CD4-positive, alpha-beta T cell (primary cell): Measurements from ENCODE around the gene NPS. TPM values are rescaled to one million over a fixed set of nuclear protein-coding genes. Genes with fewer than 3 reads are reported as not detected.

ENCODE experiments used
- ATAC-seq: fragments of 200-7000 bp; cut with Tn5 transposase; one replicate; pipeline ENCODE4 v1.10.0; 2022; ENCODE audit warnings: mild to moderate bottlenecking; ENCODE audit not compliant: poor library complexity
- CTCF ChIA-PET: fragments of 350-600 bp; sonication (Branson Sonifier 250); formaldehyde crosslinking; loops from one replicate; lab custom pipeline; 2021; ENCODE audit warnings: antibody characterized with exemption, inconsistent platforms; lab: Charles Lee
- POLR2A ChIA-PET: fragments of 350-600 bp; sonication (Branson Sonifier 250); formaldehyde crosslinking; loops from one replicate; lab custom pipeline; 2021; ENCODE audit warnings: antibody characterized with exemption, inconsistent platforms; lab: Charles Lee
- DNase-seq, 14 experiments: peaks; one replicate each; pipeline ENCODE4 v3.0.0-alpha.2; 2013 to 2020; ENCODE audit warnings: mixed read lengths in 2 of 14
- H3K27ac ChIP-seq, 2 donors: one replicate each; pipeline versions ENCODE4 v1.5.1 to v1.7.0; 2013; ENCODE audit warnings: low read length in 2 of 2, low read depth in 1 of 2, mild to moderate bottlenecking in 1 of 2
- H3K27me3 ChIP-seq, 2 experiments: 1 replicate in 1 of 2; 2 replicates in 1 of 2; pipeline versions ENCODE4 v1.6.1 to v1.7.0; 2013; ENCODE audit warnings: low read length in 2 of 2, control low read depth in 1 of 2, mild to moderate bottlenecking in 1 of 2, moderate library complexity in 1 of 2; ENCODE audit not compliant: insufficient read depth in 2 of 2, control insufficient read depth in 1 of 2
- H3K36me3 ChIP-seq: one replicate; pipeline ENCODE4 v1.6.1; 2013; ENCODE audit warnings: low read length, control low read depth; ENCODE audit not compliant: insufficient read depth
- H3K4me1 ChIP-seq: one replicate; pipeline ENCODE4 v1.6.1; 2013; ENCODE audit warnings: low read length, control low read depth; ENCODE audit not compliant: insufficient read depth
- H3K4me3 ChIP-seq: one replicate; pipeline ENCODE4 v1.5.1; 2013; ENCODE audit warnings: mild to moderate bottlenecking, low read length, moderate library complexity
- H3K9me3 ChIP-seq, 2 experiments: 1 replicate in 1 of 2; 2 replicates in 1 of 2; pipeline versions ENCODE4 v1.6.1 to v1.7.0; 2013; ENCODE audit warnings: low read length in 2 of 2, mild to moderate bottlenecking in 2 of 2, control low read depth in 1 of 2, moderate library complexity in 1 of 2; ENCODE audit not compliant: control insufficient read depth in 1 of 2, insufficient read depth in 1 of 2
- H3K27ac Mint-ChIP-seq: one replicate; pipeline ENCODE4 v1.8.0; 2020; ENCODE audit warnings: mixed read lengths
- H3K27me3 Mint-ChIP-seq: one replicate; pipeline ENCODE4 v1.8.0; 2021; ENCODE audit warnings: mixed read lengths
- H3K36me3 Mint-ChIP-seq: one replicate; pipeline ENCODE4 v1.8.0; 2021; ENCODE audit warnings: low read depth, mixed read lengths
- H3K4me1 Mint-ChIP-seq: one replicate; pipeline ENCODE4 v1.8.0; 2021; ENCODE audit warnings: low read depth, mixed read lengths
- H3K4me3 Mint-ChIP-seq: one replicate; pipeline ENCODE4 v1.8.0; 2020; ENCODE audit warnings: mild to moderate bottlenecking, mixed read lengths
- H3K9me3 Mint-ChIP-seq: one replicate; pipeline ENCODE4 v1.8.0; 2020; ENCODE audit warnings: mixed read lengths
- CTCF ChIP-seq: fragments of 200-600 bp; IDR thresholded peaks from one replicate; pipeline ENCODE4 v1.8.0; 2022; ENCODE audit warnings: antibody characterized with exemption, mild to moderate bottlenecking
- intact Hi-C, 2 experiments: fragments of 100-400 bp; cut with DNase I in 1 of 2; cut with micrococcal nuclease in 1 of 2; formaldehyde crosslinking; loops; one replicate each; pipeline versions ENCODE4 v1.15.1 to v1.9.0; 2023 to 2025; cut with DNase I, micrococcal nuclease
- total RNA-seq, 174 experiments: library from RNA in 2 of 174; stranded (reverse) in 2 of 174; gene quantifications; one replicate each; pipeline ENCODE4 v1.2.3 and lab custom pipeline; 2021 to 2026

Gene NPS
- total RNA-seq, 2 experiments from 2014 or later = not detected

DNA sequence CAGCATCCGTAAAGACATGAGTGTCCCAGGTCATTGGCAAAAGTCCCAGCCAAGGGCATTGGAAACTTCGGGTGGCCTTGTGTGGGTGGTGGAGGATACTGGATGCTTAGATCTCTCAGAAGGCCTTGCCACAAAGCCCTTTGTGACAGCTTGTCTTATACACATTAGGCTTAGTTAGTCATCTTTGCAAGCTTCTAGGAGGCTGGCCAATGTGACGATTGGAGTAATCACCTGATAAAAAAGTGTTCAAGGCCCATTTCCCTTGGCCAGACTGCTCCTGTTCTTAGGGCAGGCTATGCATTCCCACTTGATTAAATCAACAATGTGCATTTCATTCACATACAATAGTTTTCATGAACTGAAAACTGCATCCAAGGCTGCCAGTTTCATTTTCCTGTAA is 26.9 kb downstream of the NPS start:
- Mint-ChIP-seq H3K4me3 (no peak overlapping the region), H3K27ac (no peak overlapping the region), H3K9me3 (peaks cover 9% of the 10 kb centered on the region), H3K4me1 (no peaks in the 10 kb centered on the region), H3K36me3 (no peaks in the 10 kb centered on the region), H3K27me3 (peaks cover 11% of the 10 kb centered on the region)
- intact Hi-C loops = loop anchor here in 1 of 2 experiments (5.0 kb wide), 1 partner anchor 334 kb away; no protein-coding TSS in a partner anchor
- H3K9me3 ChIP-seq = peaks cover 5 to 7% of the 10 kb centered on the region in 2 experiments
- ChIA-PET CTCF (no interaction called here), POLR2A (no interaction called here)
- H3K4me3 ChIP-seq = no peak overlapping the region
- H3K36me3 ChIP-seq = no peaks in the 10 kb centered on the region
- H3K27ac ChIP-seq = no peak overlapping the region
- no peaks in the 10 kb centered on the region for H3K4me1 ChIP-seq
- ATAC-seq = no peak
- no peak for TF ChIP-seq CTCF
- DNase-seq = no peak
- H3K27me3 ChIP-seq = no peaks in the 10 kb centered on the region

DNA sequence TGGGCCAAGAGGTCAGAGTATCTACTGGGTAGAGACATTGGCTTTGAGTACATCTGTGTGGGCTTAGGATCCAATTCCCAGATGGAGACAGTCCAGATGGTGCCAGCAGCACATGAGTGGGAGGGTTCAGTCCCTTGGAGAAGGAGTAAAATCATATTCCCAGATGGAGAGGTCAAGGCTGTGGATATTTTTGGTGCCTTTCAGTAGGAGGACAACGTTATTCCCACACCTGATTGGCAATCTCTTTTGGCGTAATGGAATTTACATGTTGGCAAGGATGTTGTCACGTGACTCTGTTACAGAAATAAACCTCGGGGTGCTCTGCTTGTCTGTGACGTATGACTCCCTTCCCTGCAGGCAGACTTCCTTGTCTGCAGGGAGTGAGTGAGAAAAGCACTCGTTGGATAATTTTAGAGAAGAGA is 27.6 kb downstream of the NPS start:
- H3K36me3 Mint-ChIP-seq = no peaks in the 10 kb centered on the region
- Histone ChIP-seq H3K4me3 (no peak overlapping the region), H3K9me3 (peaks cover 5 to 7% of the 10 kb centered on the region in 2 experiments), H3K36me3 (no peaks in the 10 kb centered on the region), H3K27me3 (no peaks in the 10 kb centered on the region), H3K27ac (no peak overlapping the region), H3K4me1 (no peaks in the 10 kb centered on the region)
- ATAC-seq (no peak), DNase-seq (no peak)
- POLR2A ChIA-PET = no interaction called here
- intact Hi-C loops = loop anchor here in 1 of 2 experiments (5.0 kb wide), 1 partner anchor 334 kb away; no protein-coding TSS in a partner anchor
- CTCF ChIA-PET = no interaction called here
- H3K4me1 Mint-ChIP-seq = no peaks in the 10 kb centered on the region
- H3K9me3 Mint-ChIP-seq = peaks cover 9% of the 10 kb centered on the region
- no peak overlapping the region for H3K4me3 Mint-ChIP-seq
- no peak overlapping the region for H3K27ac Mint-ChIP-seq
- no peak for TF ChIP-seq CTCF
- peaks cover 11% of the 10 kb centered on the region for H3K27me3 Mint-ChIP-seq

- Histone ChIP-seq H3K9me3 (peaks cover 4 to 7% of the 10 kb centered on the region in 2 experiments), H3K36me3 (no peaks in the 10 kb centered on the region), H3K27ac (no peak overlapping the region), H3K27me3 (no peaks in the 10 kb centered on the region), H3K4me3 (no peak overlapping the region), H3K4me1 (no peaks in the 10 kb centered on the region)
- TF ChIP-seq CTCF = no peak
- intact Hi-C loops = loop anchor here in 1 of 2 experiments (5.0 kb wide), 1 partner anchor 335 kb away; no protein-coding TSS in a partner anchor
- H3K4me1 Mint-ChIP-seq = no peaks in the 10 kb centered on the region
- ATAC-seq = no peak
- H3K4me3 Mint-ChIP-seq = no peak overlapping the region
- H3K9me3 Mint-ChIP-seq = peaks cover 9% of the 10 kb centered on the region
- peaks cover 11% of the 10 kb centered on the region for H3K27me3 Mint-ChIP-seq
- DNase-seq = no peak
- CTCF ChIA-PET = no interaction called here
- H3K36me3 Mint-ChIP-seq = no peaks in the 10 kb centered on the region
- POLR2A ChIA-PET = no interaction called here
- H3K27ac Mint-ChIP-seq = no peak overlapping the region
Measured at GRCh38 chr10:127577376-127578258, 28.5 kb downstream of the NPS start.
